Stimulated activated CD4-positive, alpha-beta T cell treated with anti-CD3 and anti-CD28 coated beads, Interleukin-1b, Interleukin-23, amount 100 ng/mL, for 48 hours (primary cell): ENCODE results near the gene C16orf87.
"Not testable (repeated sequence)": the region's sequence is repeated elsewhere in the genome, so short reads cannot be mapped to it uniquely, and the experiment has no call there.

Experiments
- DNase-seq: peaks from one replicate; pipeline ENCODE4 v3.0.0-alpha.2; 2020

The C16orf87 gene

DNA sequence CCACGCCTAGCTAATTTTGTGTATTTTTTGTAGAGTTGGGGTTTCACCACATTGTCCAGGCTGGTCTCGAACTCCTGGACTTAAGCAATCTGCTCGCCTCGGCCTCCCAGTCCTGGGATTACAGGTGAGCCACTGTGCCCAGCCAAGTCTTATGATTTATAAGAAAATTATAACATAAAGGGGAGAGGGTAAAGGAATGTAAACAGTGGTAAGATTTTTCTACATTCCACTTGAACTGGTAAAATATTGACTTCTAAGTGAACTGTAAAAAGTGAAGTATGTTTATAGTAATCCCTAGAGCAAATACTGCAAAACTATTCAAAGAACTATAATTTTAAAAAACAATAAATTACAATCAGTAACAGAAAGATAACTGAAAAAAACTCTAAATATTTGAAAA is 33.5 kb downstream of the C16orf87 start:
- DNase-seq: no peak

DNA sequence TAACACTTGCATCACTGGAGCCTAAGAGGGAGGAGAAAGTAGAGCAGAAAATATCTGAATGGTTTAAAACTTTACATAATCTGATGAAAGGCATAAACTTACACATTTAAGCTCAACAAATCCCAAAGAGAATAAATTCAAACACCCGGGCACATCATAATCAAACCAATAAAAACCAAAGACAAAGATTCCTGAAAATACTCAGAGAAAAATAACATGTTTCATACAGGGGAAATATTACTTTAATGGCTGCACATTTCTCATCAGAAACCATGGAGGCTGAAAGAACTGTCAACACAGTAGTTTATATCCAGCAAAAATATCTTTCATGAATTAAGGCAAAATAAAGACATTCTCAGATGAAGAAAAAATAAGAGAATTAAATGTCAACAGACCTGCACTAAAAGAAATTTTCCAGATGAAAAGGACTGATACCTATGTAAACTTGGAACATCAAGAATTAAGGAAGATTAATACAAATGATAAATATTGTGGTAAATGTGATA is 34.2 kb downstream of the C16orf87 start:
- no peak for DNase-seq

DNA sequence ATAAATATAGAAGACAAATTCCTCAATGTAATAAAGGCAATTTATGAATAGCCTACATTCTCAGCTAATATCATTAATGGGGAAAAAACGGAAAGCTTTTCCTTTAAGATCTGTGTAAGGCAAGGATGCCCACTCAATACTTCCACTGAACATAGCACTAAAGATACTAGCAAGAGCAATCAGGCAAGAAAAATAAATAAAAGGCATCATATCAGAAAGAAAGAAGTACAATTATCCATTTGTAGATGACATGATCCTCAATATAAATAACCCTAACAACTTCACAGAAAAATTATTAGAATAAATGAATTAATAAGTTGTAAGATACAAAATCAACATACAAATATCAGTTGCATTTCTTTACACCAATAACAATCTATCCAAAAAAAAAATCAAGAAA is 37.1 kb downstream of the C16orf87 start:
- DNase-seq: no peak

DNA sequence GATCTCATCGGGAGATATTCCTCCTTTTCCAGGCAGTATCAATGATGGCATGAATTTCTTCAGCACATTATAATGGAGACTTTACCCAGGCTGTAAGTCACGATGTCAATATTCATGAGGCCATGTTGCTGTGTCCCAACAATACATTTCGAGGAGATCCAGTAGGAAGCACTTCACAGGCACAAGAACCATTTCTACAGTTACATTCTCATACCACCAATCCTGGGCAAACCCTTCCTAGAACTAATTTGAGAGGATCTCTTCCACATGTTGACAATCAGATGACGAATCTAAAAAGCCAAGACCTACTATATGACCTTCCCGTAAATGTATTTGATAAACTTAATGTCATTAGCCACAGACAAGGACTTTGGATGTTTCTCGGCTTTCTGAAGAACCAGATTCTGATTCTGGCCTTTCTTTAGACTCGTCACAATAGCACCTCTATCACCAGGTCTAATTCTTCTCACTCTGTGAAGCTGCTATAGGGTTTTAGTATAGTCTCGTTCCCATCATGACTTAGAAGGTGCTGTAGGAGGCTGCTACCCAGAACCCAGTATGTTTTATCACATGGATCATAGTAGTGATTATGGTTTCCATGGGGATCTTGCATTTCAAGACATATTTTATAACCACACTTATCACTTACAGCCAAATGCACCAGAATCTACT is 40.2 kb downstream of the C16orf87 start:
- no peak for DNase-seq

DNA sequence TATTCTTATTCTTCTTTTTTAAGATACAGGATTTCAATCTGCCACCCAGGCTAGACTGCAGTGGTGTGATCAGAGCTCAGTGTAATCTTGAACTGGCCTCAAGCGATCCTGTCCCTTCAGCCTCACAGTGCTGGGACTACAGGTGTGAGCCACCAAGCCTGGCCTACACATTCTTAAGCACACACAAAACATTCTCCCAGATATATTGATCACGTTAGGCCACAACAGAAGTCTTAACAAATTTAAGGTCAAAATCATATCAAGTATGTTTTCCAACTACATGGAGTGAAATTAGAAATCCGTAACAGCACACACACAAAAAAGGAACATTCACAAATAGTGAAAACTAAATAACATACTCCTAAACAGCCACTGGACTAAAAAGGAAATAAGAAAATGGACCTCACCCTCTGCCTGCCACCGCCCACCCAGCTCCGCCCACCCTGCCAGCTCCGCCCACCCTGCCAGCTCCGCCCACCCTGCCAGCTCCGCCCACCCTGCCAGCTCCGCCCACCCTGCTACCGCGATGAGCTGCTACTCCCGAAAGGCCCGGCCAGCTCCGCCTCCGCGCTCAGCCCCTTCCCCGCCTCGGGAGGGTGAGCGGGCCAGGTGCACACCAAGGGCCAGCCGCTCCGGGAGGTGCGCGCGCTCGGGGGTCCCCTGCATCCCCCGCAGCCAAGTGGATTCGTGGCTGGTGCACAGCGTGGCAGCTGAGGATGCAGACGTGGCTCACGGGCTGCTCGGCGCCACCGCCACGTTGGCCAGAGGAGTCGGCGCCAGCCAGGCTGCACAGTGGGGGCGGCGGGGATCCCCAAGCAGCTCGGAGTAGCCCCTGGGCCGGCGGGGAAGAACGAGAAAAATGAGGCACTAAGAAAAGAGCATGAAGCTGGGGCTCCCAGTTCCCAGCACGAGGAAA is 41.2 kb downstream of the C16orf87 start:
- peak; percentile 83 for DNase-seq

DNA sequence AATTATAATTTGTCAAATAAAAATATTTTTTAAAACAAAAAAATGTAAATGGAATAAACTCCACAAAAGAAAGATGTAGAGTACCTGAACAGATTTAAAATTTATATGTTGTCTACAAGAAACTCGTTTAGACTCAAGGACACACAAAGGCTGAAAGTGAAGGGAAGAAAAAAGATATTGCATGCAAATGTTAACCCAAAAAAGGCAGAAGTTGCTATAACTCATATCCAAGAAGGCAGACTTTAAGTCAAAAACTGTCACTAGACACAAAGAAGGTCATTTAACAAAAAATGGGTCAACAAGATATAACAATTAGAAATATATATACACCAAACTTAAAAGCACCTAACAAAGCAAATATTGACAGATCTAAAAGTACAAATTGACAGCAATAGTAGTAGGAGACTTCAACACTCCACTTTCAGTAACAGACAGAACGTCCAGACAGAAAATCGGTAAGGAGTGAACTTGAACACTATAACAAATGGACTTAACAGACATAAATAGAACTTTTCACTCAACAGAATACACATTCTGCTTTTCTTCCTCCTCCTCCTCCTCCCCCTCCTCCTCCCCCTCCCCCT is 42.0 kb downstream of the C16orf87 start:
- DNase-seq: no peak

DNA sequence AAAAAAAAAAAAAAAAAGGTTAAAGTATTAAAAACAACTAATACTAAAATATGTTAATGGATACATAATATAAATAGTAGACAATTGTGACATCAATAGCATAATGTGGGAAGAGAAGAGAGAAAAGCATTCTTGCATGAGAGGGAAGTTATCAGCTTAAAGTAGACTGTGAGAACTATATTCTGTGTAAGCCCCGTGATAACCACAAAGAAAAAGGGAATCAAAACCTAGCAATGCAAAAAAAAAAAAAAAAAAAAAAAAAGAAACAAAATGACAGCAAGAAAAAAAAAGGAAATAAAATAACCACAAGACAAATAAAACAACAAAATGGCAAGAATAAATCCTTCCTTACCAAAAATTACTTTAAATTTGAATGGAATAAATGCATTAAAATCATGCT is 43.1 kb downstream of the C16orf87 start:
- no peak for DNase-seq

DNA sequence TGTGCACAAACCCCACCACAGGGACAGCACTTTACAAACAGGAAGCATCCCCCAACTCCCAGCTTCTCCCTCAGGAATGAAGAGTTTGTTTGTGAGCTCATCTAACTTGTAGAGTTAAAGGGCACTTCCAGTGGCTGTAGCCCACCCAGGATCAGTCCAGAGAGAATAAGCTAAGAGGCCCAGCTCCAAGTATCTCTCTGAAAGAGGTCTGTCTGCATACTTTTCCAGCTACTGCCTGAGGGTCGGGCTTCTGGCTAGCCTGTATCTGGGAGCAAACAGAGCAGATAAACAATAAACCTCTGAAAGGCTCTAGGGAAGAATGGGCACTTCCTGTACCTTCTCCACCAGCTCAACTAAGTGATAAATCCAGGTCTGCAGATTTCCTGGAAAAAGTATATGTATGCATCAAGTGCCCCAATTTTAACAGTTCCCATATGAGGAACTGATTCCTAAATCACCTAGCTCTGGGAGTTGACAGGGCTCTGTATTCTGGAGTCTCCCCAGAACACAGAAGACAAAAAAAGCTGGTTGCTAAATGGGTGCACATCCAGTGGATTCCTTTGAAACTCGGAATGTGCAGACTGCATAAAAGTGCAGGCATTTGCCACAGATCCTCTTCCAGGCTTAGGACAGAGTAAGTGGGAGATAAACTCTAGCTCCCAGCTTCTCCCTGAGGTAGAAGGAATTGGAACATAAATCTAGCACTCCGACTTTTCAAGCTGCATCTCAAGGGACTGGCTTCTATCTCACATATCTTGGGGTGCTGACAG is 45.7 kb downstream of the C16orf87 start:
- DNase-seq: no peak

DNA sequence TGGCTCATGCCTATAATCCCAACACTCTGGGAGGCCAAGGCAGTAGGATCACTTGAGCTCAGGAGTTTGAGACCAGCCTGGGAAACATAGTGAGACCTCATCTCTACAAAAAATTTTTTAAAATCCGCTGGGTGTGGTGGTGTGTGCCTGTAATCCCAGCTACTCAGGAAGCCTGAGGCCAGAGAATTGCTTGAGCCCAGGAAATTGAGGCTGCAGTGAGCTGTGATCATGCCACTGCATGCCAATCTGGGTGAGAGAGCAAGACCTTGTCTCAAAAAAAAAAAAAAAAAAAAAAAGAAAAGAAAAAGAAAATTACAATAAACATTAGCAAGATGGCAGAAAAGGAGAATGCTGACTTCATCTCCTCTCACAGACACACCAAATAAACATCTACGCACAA is 46.4 kb downstream of the C16orf87 start:
- not testable (repeated sequence) for DNase-seq

DNA sequence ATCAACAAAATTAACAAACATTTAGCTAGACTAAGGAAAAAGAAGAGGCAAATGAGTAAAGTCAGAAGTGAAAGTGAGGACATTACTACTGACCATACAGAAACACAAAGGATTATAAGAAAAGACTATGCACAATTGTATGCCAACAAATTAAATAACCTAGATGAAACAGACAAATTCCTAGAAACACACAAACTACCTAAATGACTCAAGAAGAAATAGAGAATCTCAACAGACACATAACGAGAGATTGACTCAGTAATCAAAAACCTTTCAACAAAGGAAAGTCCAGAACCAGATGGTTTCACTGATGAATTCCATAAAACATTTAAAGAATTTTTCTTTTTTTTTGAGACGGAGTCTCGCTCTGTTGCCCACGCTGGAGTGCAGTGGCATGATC is 47.2 kb downstream of the C16orf87 start:
- no peak for DNase-seq

DNA sequence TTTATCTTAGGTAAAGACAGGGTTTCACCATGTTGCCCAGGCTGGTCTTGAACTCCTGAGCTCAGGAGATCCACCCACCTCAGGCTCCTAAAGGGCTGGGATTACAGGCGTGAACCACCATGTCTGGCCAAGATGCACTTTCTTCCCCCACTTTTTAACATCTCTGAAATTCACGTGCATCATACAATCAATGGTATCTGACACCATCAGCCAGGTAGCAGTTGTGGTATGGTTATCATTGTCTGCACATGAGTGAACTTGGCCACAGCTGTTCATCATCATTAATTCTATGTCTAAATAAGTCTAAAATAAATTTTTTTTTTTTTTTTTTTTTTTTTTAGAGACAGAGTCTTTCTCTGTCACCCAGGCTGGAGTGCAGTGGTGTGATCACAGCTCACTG is 48.7 kb downstream of the C16orf87 start:
- DNase-seq: no peak

DNA sequence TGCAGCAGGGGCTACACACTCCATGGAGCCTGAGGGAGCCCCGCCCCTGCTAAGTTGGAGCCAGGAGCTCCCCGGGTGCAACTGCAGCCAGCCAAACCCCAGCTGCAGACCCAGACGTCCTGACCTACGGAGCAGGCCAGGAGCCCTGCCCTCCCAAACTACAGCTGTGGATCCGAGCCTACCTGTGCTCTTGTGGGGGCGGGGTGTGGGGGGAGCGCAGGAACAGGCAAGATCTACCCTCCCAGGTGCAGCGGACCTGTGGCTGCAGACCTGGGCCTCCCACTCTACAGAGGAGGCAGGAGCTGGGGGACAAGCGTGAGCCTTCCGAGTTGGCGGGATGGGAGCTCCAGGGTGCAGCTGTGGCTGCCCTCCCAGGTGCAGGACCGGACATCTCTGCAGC is 53.2 kb downstream of the C16orf87 start:
- DNase-seq: no peak

DNA sequence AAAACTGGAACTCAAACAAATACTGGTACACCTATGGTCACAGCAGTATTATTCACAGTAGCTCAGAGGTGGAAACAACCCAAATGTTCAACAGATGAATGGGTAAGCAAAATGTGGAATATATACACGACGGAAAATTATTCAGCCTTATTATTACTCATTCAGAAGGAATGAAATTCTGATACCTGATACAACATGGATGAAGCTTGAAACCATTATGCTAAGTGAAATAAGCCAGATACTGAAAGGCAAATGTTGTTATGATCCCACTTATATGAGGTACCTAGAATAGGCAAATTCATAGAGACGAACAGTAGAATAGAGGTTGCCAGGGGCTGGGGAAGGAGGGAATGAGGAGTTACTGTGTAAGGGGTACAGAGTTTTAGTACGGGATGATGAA is 55.8 kb downstream of the C16orf87 start:
- no peak for DNase-seq

DNA sequence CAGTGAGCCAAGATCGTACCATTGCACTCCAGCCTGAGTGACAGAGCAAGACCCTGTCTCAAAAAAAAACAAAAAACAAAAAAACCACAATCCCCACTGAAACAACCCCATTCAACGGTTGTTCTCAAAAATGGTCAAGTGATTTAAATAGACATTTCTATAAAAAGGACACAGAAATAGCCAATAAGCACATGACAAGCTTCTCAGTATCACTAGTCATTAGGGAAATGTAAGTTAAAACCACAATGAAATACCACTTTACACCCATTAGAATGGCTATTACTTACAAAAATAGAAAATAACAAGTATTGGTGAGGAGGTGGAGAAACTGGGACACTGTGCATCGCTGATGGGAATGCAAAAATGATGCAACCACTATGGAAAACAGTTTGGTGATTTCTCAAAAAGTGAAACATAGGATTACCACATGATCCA is 56.2 kb downstream of the C16orf87 start:
- no peak for DNase-seq

DNA sequence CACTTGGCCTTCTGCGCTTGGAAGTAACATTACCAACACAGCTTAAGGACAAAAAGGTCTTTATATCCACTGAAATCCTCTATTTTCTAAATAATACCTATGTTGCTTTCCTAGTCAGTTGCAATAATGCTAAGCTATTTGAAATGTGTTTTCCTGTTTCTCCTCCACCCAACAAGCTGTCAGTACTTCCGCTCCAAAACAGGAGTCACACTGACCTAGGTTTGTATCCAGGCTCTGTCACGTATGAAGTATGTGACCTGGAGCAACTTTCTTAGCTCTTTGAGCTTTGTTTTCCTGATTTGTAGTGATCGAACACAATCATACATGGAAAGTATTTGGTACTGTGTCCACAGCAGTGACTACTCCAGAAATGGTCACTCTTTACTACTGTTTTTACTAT is 58.5 kb downstream of the C16orf87 start:
- DNase-seq: no peak

DNA sequence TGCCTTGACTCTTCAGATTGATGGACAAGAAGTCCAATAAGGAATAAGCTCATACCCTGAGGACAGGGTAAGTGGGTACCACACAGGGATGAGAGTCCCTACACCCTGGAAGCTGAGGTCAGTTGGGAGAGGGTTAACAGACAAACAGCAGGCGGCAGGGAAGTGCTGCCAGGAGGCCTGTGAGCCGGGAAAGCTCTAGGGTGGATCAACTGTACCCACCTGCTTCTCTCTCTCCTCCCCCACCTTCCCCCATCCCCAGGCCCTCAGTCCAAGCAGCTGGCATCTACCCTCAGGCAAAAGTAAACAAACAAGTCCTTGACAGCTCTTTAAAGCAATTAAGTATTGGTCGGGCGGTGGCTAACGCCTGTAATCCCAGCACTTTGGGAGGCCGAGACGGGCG is 62.2 kb downstream of the C16orf87 start:
- no peak for DNase-seq

DNA sequence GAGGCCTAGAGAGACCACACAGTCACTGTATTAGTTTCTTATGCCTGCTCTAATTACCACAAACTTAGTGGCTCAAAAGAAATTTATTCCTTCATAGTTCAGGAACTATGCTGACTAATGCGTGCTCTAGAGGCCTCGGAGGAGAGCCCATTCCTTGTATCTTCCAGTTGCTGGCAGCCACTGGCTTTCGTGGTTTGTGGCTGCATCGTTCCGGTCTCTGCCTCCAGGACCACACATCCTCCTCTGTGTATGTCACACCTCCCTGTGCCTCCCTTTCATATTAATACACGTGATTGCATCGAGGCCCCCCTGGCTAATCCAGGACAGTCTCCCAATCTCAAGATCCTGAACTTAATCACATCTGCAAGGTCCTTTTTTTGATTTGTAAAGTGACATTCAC is 65.9 kb downstream of the C16orf87 start:
- DNase-seq: no peak

DNA sequence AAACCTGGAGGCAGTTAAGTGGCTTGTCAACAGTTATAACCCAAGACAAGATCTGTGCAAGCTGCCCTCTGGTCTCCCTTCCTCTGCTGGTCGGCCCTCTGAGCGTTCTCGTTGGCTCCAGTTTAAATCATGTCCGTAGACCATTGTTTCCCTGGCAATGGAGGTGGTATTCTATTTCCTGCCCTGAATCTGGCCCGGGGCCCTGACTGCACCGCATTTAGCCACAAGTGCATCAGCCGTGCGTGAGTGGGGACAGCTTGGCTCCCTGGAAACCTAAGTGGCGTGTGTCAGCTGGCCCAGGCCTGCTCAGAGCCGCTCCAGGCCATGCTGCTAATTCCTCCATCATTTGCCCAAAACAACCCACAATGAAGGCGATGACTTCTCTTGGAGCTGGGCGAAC is 67.8 kb downstream of the C16orf87 start:
- no peak for DNase-seq

DNA sequence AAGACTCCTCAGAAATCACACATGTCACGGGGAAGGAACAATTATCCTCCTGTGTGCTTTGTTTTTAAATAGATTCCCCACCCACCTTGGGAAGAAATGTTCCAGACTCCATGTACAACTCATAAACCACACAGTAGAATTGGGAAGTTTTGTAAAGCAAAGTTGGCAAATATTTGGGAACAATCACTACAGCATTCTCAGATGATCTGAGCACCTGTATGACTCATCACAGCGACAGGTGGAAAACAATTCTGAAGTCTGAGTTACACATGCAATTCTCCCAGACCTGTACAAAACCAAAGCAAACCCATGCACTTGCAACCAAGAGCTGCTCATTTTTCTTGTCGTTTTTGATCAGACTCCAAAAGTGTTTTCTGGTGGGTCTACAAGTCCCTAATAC is 68.4 kb downstream of the C16orf87 start:
- DNase-seq: no peak

DNA sequence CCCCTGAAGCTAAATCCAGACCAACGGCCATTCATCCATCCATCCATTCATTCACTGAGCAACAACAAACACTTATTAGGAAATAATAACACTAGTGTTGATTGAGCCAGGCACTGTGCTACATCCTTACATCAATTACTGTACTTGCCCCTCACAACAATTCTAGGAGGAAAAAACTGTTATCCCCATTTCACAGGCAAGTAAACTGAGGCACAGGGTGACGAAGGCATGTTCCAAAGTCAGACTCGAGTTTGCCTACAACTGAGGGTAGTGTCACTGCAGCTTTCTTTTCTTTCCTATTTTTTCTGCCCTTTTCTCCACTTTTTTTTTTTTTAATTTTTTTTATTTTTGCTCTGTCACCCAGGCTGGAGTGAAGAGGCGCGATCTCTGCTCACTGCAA is 71.7 kb downstream of the C16orf87 start:
- no peak for DNase-seq

DNA sequence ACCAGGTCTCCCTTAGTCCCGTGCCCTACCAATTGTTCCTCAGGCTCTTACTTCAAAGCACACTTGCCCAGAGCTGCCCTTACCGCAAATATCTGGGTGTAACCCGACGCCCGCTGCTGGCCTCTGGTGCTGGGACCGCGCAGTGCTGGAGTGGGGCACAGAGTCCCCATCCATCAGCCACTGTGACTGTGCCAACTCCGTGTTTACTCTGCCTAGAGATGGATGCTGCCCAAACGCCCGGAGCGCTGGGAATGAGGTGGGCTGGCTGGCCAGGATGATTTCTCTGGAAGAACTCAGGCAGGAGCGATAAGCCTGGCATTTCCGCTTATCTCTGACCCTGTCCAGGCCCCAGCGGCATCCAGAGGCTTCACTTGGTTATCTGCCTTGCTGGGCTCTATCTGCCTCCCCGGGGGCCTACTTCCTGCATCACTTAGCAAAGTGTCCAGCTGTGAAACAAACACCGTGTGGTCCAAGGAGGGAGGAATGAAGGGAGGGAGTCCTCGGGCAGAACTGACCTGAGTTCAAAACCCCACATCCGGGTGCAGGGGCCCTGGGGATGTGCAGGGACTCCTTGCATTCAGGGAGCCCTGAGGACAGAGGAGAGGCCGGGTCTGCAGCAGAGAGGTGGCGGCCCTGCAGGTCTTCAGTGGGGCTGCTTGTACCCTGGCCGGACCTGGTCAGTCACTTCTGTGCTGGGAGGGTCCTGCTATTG is 73.5 kb downstream of the C16orf87 start:
- DNase-seq: no peak

DNA sequence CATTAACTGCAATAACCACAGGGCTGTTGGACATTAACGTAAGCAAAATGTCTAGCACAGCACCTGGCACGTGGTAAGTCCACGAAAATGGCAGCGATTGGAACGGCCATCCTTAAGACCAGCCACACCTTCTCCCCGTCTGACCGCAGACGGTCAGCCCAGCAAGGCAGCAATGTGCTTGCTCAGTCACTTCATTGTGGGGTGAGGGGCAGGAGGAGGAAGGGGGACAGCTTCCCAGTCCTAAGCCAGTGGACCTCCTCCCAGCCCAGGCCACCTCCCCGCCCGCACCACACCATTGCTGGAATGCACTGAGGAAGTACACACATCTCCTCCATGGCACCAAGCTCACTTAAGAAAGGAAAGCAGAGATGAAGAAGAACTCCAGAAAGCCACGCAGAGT is 74.2 kb downstream of the C16orf87 start:
- no peak for DNase-seq
